Subcutaneous adipose tissue (tissue), 4 donors: ENCODE results near the gene HOOK2. TPM values are rescaled to one million over a fixed set of nuclear protein-coding genes. Genes with fewer than 3 reads are reported as not detected.

Experiments used
- total RNA-seq, 4 donors: library from RNA; depleted of rRNA; stranded (reverse); fragments of >200 nt; gene quantifications; one replicate each; pipeline ENCODE4 v1.1.0, GENCODE V29; 2016
- TF ChIP-seq, protein P1 (sequence below): fragments of 450-650 bp; IDR thresholded peaks from one replicate; pipeline ENCODE4 v1.5.1; 2016; ENCODE audit warnings: low read depth, mild to moderate bottlenecking, control low read depth, antibody characterized with exemption, moderate library complexity

The HOOK2 gene
- total RNA-seq, 4 donors from 2014 or later, result 17.1 to 290 (median 36.9) TPM

DNA sequence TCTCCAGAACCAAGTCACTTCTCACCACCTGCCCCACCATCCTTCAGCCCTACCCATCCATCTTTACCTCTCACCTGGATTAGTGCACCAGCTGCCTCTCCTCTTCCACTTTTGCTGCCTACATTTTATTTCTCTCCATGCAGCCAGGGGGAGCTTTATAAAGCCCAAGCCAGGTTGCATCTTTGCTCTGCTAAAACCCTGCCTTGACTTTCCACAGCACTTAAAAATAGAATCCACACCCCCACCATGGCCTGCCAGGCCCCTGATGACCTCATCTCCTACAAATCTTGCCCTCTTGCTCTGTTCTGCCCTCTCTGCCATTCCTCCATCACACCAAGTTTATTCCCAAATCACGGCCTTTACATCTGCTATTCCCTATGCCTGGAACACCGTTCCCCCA lies 1.8 kb downstream of the HOOK2 start:
- TF ChIP-seq, protein P1, sequence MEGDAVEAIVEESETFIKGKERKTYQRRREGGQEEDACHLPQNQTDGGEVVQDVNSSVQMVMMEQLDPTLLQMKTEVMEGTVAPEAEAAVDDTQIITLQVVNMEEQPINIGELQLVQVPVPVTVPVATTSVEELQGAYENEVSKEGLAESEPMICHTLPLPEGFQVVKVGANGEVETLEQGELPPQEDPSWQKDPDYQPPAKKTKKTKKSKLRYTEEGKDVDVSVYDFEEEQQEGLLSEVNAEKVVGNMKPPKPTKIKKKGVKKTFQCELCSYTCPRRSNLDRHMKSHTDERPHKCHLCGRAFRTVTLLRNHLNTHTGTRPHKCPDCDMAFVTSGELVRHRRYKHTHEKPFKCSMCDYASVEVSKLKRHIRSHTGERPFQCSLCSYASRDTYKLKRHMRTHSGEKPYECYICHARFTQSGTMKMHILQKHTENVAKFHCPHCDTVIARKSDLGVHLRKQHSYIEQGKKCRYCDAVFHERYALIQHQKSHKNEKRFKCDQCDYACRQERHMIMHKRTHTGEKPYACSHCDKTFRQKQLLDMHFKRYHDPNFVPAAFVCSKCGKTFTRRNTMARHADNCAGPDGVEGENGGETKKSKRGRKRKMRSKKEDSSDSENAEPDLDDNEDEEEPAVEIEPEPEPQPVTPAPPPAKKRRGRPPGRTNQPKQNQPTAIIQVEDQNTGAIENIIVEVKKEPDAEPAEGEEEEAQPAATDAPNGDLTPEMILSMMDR, result no peak

GRCh38 chr19:12772323-12772722 lies 3.0 kb downstream of the HOOK2 start:
- TF ChIP-seq, protein P1, result no peak

GRCh38 chr19:12770922-12771321 lies 4.4 kb downstream of the HOOK2 start:
- TF ChIP-seq, protein P1, result no peak

- TF ChIP-seq, protein P1, result no peak
These were observed 5.7 kb downstream of the HOOK2 start for GRCh38 chr19:12769689-12770088.

DNA sequence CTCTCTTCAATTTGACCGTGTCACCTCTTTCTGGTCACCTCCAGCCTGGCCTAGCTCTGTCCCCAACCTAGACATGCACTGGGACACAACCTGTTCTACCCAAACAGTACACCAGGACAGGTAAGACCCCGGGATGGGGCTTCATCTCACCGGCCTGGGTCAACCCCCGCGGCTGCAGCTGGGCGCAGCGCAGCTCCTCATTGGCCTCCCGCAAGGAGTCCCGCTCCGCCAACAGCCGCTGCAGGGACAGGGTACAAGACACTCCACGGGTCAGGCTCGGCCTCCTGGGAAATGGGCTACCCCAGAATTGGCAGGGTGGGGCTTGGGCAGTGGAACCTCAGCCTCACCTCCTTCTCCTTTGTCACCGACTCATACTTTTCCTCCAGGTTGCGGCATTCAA lies 7.7 kb downstream of the HOOK2 start:
- TF ChIP-seq, protein P1, result no peak

GRCh38 chr19:12767150-12767549 lies 8.2 kb downstream of the HOOK2 start:
- TF ChIP-seq, protein P1, result no peak

GRCh38 chr19:12766051-12766521 lies 9.3 kb downstream of the HOOK2 start:
- TF ChIP-seq, protein P1, result no peak
